ENCODE data around the gene APOBEC3B.

The APOBEC3B gene

GRCh38 chr22:39021552-39022250 is 39.6 kb downstream of the APOBEC3B start:
- TF ChIP-seq CTCF (IDR thresholded peaks at IDR 0.05; ENCODE audit: insufficient read depth, missing control alignments): no peak
- FAIRE-seq: no peak

GRCh38 chr22:39024519-39025308 is 42.6 kb downstream of the APOBEC3B start:
- no peak for TF ChIP-seq CTCF (IDR thresholded peaks at IDR 0.05; ENCODE audit: insufficient read depth, missing control alignments)
- DNase-seq (ENCODE audit: insufficient read length, low spot score): no peak
- FAIRE-seq: no peak

More at GRCh38 chr22:39021552-39022250, 39.6 kb downstream of the APOBEC3B start:
- DNase-seq (ENCODE audit: insufficient read length, low spot score): no peak

- DNase-seq (ENCODE audit: insufficient read length, low spot score) (no peak), FAIRE-seq (no peak)
Measured at GRCh38 chr22:39026509-39027150, 44.5 kb downstream of the APOBEC3B start.

GRCh38 chr22:39027717-39028116 is 45.6 kb downstream of the APOBEC3B start:
- FAIRE-seq (no peak), DNase-seq (ENCODE audit: insufficient read length, low spot score) (no peak)
- no peak for TF ChIP-seq CTCF (IDR thresholded peaks at IDR 0.05; ENCODE audit: insufficient read depth, missing control alignments)

More at GRCh38 chr22:39026509-39027150, 44.5 kb downstream of the APOBEC3B start:
- TF ChIP-seq CTCF (IDR thresholded peaks at IDR 0.05; ENCODE audit: insufficient read depth, missing control alignments): no peak

GRCh38 chr22:39028281-39028680 is 46.1 kb downstream of the APOBEC3B start:
- no peak for DNase-seq (ENCODE audit: insufficient read length, low spot score)
- no peak for TF ChIP-seq CTCF (IDR thresholded peaks at IDR 0.05; ENCODE audit: insufficient read depth, missing control alignments)
- no peak for FAIRE-seq

GRCh38 chr22:39029227-39029626 is 47.1 kb downstream of the APOBEC3B start:
- DNase-seq (ENCODE audit: insufficient read length, low spot score): no peak
- no peak for TF ChIP-seq CTCF (IDR thresholded peaks at IDR 0.05; ENCODE audit: insufficient read depth, missing control alignments)
- FAIRE-seq: no peak

Data from D721Med (cell line).